Choroid plexus epithelial cell (primary cell): ENCODE results near the gene UBE2D2.
A peak's percentile ranks its signal among the peaks of the same experiment; 100 is the strongest.
"Not testable (repeated sequence)": the region's sequence is repeated elsewhere in the genome, so short reads cannot be mapped to it uniquely, and the experiment has no call there.

ENCODE experiments used
- DNase-seq: peaks from one replicate; pipeline ENCODE4 v3.0.0-alpha.2; 2010; ENCODE audit warnings: low read depth
- H3K4me3 ChIP-seq: 2 replicates; pipeline ENCODE4 v1.5.1; 2011; ENCODE audit warnings: low read depth, mild to moderate bottlenecking, control low read depth, low read length, moderate library complexity
- CTCF ChIP-seq: conservative IDR thresholded peaks from 2 replicates; pipeline ENCODE4 v1.5.1; 2011; ENCODE audit warnings: low read depth, mild to moderate bottlenecking, control low read depth, inconsistent platforms, low read length, moderate library complexity

UBE2D2 gene

GRCh38 chr5:139560752-139561654 is at the start of gene UBE2D2:
TSS of gene UBE2D2 (plus strand) at chr5:139561339. CDS start at chr5:139561792, 453 bp downstream.
- no peak for TF ChIP-seq CTCF
- H3K4me3 ChIP-seq = peak within 1 kb of the TSS; percentile 90
- DNase-seq = peak; percentile 99

GRCh38 chr5:139512786-139513390 is 48.3 kb upstream of the UBE2D2 start:
- peak; percentile 24 for DNase-seq
- H3K4me3 ChIP-seq = no peak overlapping the region
- TF ChIP-seq CTCF = peak; percentile 20

GRCh38 chr5:139513434-139513833 is 47.7 kb upstream of the UBE2D2 start:
- peak; percentile 81 for TF ChIP-seq CTCF
- not testable (repeated sequence) for H3K4me3 ChIP-seq
- DNase-seq = peak; percentile 87

- no peak for DNase-seq
- TF ChIP-seq CTCF = no peak
- no peak overlapping the region for H3K4me3 ChIP-seq
These were observed 47.2 kb upstream of the UBE2D2 start for GRCh38 chr5:139513852-139514485.

GRCh38 chr5:139514486-139514856 is 46.7 kb upstream of the UBE2D2 start:
- no peak overlapping the region for H3K4me3 ChIP-seq
- TF ChIP-seq CTCF = no peak
- no peak for DNase-seq

- DNase-seq = peak; percentile 87
- H3K4me3 ChIP-seq = peak overlapping the region; percentile 61
- TF ChIP-seq CTCF = peak; percentile 71
These were observed 43.2 kb upstream of the UBE2D2 start for GRCh38 chr5:139517683-139518564.
